ENCODE measurements around the gene KIAA0753. TPM values are rescaled to one million over a fixed set of nuclear protein-coding genes. Genes with fewer than 3 reads are reported as not detected.
A peak's percentile ranks its signal among the peaks of the same experiment; 100 is the strongest.

The KIAA0753 gene
- total RNA-seq, 1 experiment from 2014 or later, result 18.3 TPM

DNA sequence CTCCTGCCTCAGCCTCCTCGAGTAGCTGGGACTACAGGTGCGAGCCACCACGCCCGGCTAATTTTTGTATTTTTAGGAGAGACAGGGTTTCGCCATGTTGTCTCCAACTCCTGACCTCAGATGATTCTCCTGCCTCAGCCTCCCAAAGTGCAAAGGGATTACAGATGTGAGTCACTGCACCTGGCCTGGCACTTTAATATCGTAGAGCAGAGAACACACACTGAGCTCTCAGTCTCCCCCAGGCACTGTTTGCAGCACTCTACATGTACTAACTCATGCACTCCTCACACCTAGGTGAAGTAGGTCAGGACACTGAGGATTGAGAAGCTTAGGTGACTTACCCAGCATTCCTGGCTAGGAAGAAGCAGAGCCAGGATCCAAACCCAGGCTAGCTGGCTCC lies 26.0 kb upstream of the KIAA0753 start:
- H3K9me3 ChIP-seq (ENCODE audit: control insufficient read depth in 1 of 2, insufficient read depth in 1 of 2, low read depth in 1 of 2, low read length in 2 of 2), result no peaks in the 10 kb centered on the region
- H3K4me1 ChIP-seq (ENCODE audit: control insufficient read depth in 1 of 2, insufficient read depth in 2 of 2, low read length in 2 of 2), result peaks cover 19 to 46% of the 10 kb centered on the region in 2 experiments
- POLR2A ChIA-PET, result interaction anchor here (0.6 to 1.4 kb wide), 2 partner anchors 177 to 353 kb away, joined by 5 to 6 read pairs; no protein-coding TSS in a partner anchor
- no peak for TF ChIP-seq POLR2AphosphoS5 (IDR thresholded peaks at IDR 0.05; ENCODE audit: low read depth, low read length)
- TF ChIP-seq CEBPB (IDR thresholded peaks at IDR 0.05; ENCODE audit: low read depth), result no peak
- TF ChIP-seq ZNF274 (IDR thresholded peaks at IDR 0.05; ENCODE audit: low read depth, low read length), result no peak
- TF ChIP-seq JUND (IDR thresholded peaks at IDR 0.05), result no peak
- TF ChIP-seq, protein P1, sequence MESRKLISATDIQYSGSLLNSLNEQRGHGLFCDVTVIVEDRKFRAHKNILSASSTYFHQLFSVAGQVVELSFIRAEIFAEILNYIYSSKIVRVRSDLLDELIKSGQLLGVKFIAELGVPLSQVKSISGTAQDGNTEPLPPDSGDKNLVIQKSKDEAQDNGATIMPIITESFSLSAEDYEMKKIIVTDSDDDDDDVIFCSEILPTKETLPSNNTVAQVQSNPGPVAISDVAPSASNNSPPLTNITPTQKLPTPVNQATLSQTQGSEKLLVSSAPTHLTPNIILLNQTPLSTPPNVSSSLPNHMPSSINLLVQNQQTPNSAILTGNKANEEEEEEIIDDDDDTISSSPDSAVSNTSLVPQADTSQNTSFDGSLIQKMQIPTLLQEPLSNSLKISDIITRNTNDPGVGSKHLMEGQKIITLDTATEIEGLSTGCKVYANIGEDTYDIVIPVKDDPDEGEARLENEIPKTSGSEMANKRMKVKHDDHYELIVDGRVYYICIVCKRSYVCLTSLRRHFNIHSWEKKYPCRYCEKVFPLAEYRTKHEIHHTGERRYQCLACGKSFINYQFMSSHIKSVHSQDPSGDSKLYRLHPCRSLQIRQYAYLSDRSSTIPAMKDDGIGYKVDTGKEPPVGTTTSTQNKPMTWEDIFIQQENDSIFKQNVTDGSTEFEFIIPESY (IDR thresholded peaks at IDR 0.05; ENCODE audit: extremely low read depth, insufficient replicate concordance, low read length), result no peak
- TF ChIP-seq CBX3 (IDR thresholded peaks at IDR 0.05; ENCODE audit: low read depth), result no peak
- TF ChIP-seq, protein P2, sequence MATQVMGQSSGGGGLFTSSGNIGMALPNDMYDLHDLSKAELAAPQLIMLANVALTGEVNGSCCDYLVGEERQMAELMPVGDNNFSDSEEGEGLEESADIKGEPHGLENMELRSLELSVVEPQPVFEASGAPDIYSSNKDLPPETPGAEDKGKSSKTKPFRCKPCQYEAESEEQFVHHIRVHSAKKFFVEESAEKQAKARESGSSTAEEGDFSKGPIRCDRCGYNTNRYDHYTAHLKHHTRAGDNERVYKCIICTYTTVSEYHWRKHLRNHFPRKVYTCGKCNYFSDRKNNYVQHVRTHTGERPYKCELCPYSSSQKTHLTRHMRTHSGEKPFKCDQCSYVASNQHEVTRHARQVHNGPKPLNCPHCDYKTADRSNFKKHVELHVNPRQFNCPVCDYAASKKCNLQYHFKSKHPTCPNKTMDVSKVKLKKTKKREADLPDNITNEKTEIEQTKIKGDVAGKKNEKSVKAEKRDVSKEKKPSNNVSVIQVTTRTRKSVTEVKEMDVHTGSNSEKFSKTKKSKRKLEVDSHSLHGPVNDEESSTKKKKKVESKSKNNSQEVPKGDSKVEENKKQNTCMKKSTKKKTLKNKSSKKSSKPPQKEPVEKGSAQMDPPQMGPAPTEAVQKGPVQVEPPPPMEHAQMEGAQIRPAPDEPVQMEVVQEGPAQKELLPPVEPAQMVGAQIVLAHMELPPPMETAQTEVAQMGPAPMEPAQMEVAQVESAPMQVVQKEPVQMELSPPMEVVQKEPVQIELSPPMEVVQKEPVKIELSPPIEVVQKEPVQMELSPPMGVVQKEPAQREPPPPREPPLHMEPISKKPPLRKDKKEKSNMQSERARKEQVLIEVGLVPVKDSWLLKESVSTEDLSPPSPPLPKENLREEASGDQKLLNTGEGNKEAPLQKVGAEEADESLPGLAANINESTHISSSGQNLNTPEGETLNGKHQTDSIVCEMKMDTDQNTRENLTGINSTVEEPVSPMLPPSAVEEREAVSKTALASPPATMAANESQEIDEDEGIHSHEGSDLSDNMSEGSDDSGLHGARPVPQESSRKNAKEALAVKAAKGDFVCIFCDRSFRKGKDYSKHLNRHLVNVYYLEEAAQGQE (IDR thresholded peaks at IDR 0.05; ENCODE audit: low read depth), result no peak
- TF ChIP-seq, protein P3, sequence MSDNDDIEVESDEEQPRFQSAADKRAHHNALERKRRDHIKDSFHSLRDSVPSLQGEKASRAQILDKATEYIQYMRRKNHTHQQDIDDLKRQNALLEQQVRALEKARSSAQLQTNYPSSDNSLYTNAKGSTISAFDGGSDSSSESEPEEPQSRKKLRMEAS (IDR thresholded peaks at IDR 0.05), result no peak
- TF ChIP-seq SP1 (IDR thresholded peaks at IDR 0.05; ENCODE audit: low read depth), result no peak
- TF ChIP-seq RAD21 (IDR thresholded peaks at IDR 0.05; ENCODE audit: low read depth), result no peak
- TF ChIP-seq EZH2phosphoT487 (IDR thresholded peaks at IDR 0.05; ENCODE audit: borderline replicate concordance), result no peak
- no peak for TF ChIP-seq SIN3A (IDR thresholded peaks at IDR 0.05; ENCODE audit: low read depth)
- TF ChIP-seq, protein P4, sequence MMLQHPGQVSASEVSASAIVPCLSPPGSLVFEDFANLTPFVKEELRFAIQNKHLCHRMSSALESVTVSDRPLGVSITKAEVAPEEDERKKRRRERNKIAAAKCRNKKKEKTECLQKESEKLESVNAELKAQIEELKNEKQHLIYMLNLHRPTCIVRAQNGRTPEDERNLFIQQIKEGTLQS (IDR thresholded peaks at IDR 0.05), result no peak
- no peak for TF ChIP-seq FOSL1 (IDR thresholded peaks at IDR 0.05; ENCODE audit: low read depth)
- no peak for TF ChIP-seq ZFX (IDR thresholded peaks at IDR 0.05)
- TF ChIP-seq POLR2A (IDR thresholded peaks at IDR 0.05; ENCODE audit: borderline replicate concordance, extremely low read depth, insufficient read depth, insufficient read length), result no peak
- no peak for TF ChIP-seq EGR1 (IDR thresholded peaks at IDR 0.05; ENCODE audit: low read depth)
- no peak for TF ChIP-seq EZH2 (IDR thresholded peaks at IDR 0.05)
- H3K4me2 ChIP-seq (ENCODE audit: low read length), result no peak overlapping the region
- peak overlapping the region; percentile 20 for H2AFZ ChIP-seq (ENCODE audit: low read depth, low read length, poor library complexity, severe bottlenecking)
- no peaks in the 10 kb centered on the region for H3K36me3 ChIP-seq (ENCODE audit: control insufficient read depth in 1 of 2, insufficient read depth in 2 of 2, low read length in 2 of 2)
- CTCF ChIA-PET, result interaction anchor here (0.5 to 3.8 kb wide), 12 partner anchors 12 to 356 kb away, joined by 3 to 34 read pairs (median 4); partner anchors contain the start of genes BCL6B and RNASEK
- no peak for DNase-seq (ENCODE audit: low read depth, low spot score)
- H3K9ac ChIP-seq (ENCODE audit: low read length), result no peak overlapping the region
- H3K9me2 ChIP-seq (ENCODE audit: insufficient read depth), result no peaks in the 10 kb centered on the region
- no peaks in the 10 kb centered on the region for H3K79me2 ChIP-seq (ENCODE audit: insufficient read depth, low read length)
- RAD21 ChIA-PET (ENCODE audit: low non-redundant PET in 1 of 2, low total read pairs in 2 of 2, uncharacterized antibody in 2 of 2, unreplicated experiment in 2 of 2), result interaction anchor here in 1 of 2 experiments (1.2 to 1.6 kb wide), 2 partner anchors 35 to 338 kb away, joined by 4 read pairs; no protein-coding TSS in a partner anchor
- ATAC-seq, result no peak
- intact Hi-C loops (cut with micrococcal nuclease), result loop anchor here (1.0 to 2.0 kb wide), 3 partner anchors 177 to 335 kb away; no protein-coding TSS in a partner anchor
- no peak overlapping the region for H3K27ac ChIP-seq (ENCODE audit: low read depth, low read length)
- no peaks in the 10 kb centered on the region for H4K20me1 ChIP-seq (ENCODE audit: insufficient read depth)
- BruUV-seq (replicated peaks), result no TSS peak
- H3K4me3 ChIP-seq (replicated peaks in 1 of 2; ENCODE audit: low read depth in 1 of 2, low read length in 2 of 2), result no peak overlapping the region
- H3K27me3 ChIP-seq (ENCODE audit: insufficient read depth, low read length), result no peaks in the 10 kb centered on the region
